K562 (cell line): ENCODE data around the gene KIAA2012. TPM values are rescaled to one million over a fixed set of nuclear protein-coding genes. Genes with fewer than 3 reads are reported as not detected.

ENCODE experiments used
- ATAC-seq: fragments of 200-7000 bp; cut with Tn5 transposase; 3 replicates; pipeline ENCODE4 v1.9.1; 2020; ENCODE audit warnings: moderate library complexity
- BruUV-seq: library from RNA; stranded (reverse); fragments of 400-500 nt; replicated peaks from 2 replicates; lab custom pipeline; 2021; lab: Mats Ljungman, UMichigan
- CTCF ChIA-PET: fragments of 300-600 bp; formaldehyde crosslinking; extraction: SDS; loops from one replicate; lab custom pipeline; 2021; ENCODE audit warnings: low intra/inter-chr PET ratio; lab: Yijun Ruan, JAX
- POLR2A ChIA-PET: fragments of 300-600, 350-650 bp; sonication (Branson Sonifier 250); formaldehyde crosslinking; extraction: SDS; loops from one replicate; lab custom pipeline; 2021; ENCODE audit warnings: antibody characterized with exemption, inconsistent platforms; lab: Yijun Ruan, JAX
- DNase-seq, 4 experiments: peaks; one replicate each; pipeline versions ENCODE4 v3.0.0 to v3.0.0-alpha.2; 2011 to 2018; ENCODE audit warnings: low spot score in 3 of 4, mixed read lengths in 3 of 4; ENCODE audit errors: extremely low read depth in 1 of 4
- FAIRE-seq: peaks from 2 replicates; lab custom pipeline; 2011; peaks lifted over from hg19 to GRCh38; lab: Jason Lieb, UNC
- H2AFZ ChIP-seq: 2 replicates; pipeline ENCODE4 v1.6.0; 2011; ENCODE audit warnings: low read depth, low read length, control low read depth, inconsistent platforms
- H3K27ac ChIP-seq: fragments of 200-600 bp; 3 replicates; pipeline ENCODE4 v1.8.0; 2011; ENCODE audit warnings: low read depth, mild to moderate bottlenecking, control low read depth, inconsistent platforms, low read length, moderate library complexity, mixed read lengths; ENCODE audit errors: extremely low read depth
- H3K27me3 ChIP-seq, 2 experiments: fragments of 300-600 bp in 1 of 2; 2 replicates in 1 of 2; 3 replicates in 1 of 2; pipeline versions ENCODE4 v1.6.0 to v1.8.0; 2011; ENCODE audit warnings: inconsistent platforms in 2 of 2, low read length in 2 of 2, mild to moderate bottlenecking in 1 of 2, mixed read lengths in 1 of 2, moderate library complexity in 1 of 2; ENCODE audit not compliant: control insufficient read depth in 2 of 2, insufficient read depth in 2 of 2
- H3K36me3 ChIP-seq: fragments of 300-600 bp; 3 replicates; pipeline ENCODE4 v1.8.0; 2011; ENCODE audit warnings: mild to moderate bottlenecking, low read length, inconsistent platforms; ENCODE audit not compliant: control insufficient read depth, insufficient read depth
- H3K4me1 ChIP-seq, 2 experiments: fragments of 200-600 bp in 1 of 2; replicated peaks in 1 of 2; 2 replicates in 1 of 2; 3 replicates in 1 of 2; pipeline versions ENCODE4 v1.5.1 to v1.8.0; 2011; ENCODE audit warnings: inconsistent platforms in 2 of 2, low read length in 2 of 2, mild to moderate bottlenecking in 1 of 2, mixed read lengths in 1 of 2, moderate library complexity in 1 of 2; ENCODE audit not compliant: control insufficient read depth in 2 of 2, insufficient read depth in 2 of 2
- H3K4me2 ChIP-seq: 2 replicates; pipeline ENCODE4 v1.6.1; 2011; ENCODE audit warnings: low read length, control low read depth, inconsistent platforms, mixed read lengths; ENCODE audit not compliant: insufficient read depth
- H3K4me3 ChIP-seq: fragments of 200-600 bp; sonication (generic), shearing (Covaris generic); 2 replicates; pipeline ENCODE4 v1.5.1; 2016; ENCODE audit warnings: control low read depth, inconsistent platforms
- H3K79me2 ChIP-seq: fragments of 200-600 bp; 3 replicates; pipeline ENCODE4 v1.8.0; 2011; ENCODE audit warnings: low read length, inconsistent platforms; ENCODE audit not compliant: control insufficient read depth, insufficient read depth
- H3K9ac ChIP-seq, 2 experiments: 2 replicates each; pipeline versions ENCODE4 v1.6.0 to v1.6.1; 2011; ENCODE audit warnings: low read depth in 2 of 2, low read length in 2 of 2, control low read depth in 1 of 2, inconsistent platforms in 1 of 2, mild to moderate bottlenecking in 1 of 2, mixed read lengths in 1 of 2; ENCODE audit not compliant: insufficient read depth in 1 of 2
- H3K9me1 ChIP-seq: one replicate; pipeline ENCODE4 v1.6.0; 2011; ENCODE audit warnings: inconsistent platforms, mild to moderate bottlenecking, low read length, moderate library complexity; ENCODE audit not compliant: control insufficient read depth, insufficient read depth
- H3K9me3 ChIP-seq: replicated peaks from 2 replicates; pipeline ENCODE4 v1.5.1; 2011; ENCODE audit warnings: low read depth, low read length, inconsistent platforms; ENCODE audit not compliant: control insufficient read depth, insufficient read depth
- H4K20me1 ChIP-seq: replicated peaks from 2 replicates; pipeline ENCODE4 v1.6.1; 2011; ENCODE audit warnings: low read length, inconsistent platforms, mixed read lengths; ENCODE audit not compliant: control insufficient read depth, insufficient read depth
- KDM1A ChIP-seq, 2 experiments: fragments of 450-650 bp; IDR thresholded peaks; 2 replicates each; pipeline ENCODE4 v1.6.1; 2016; ENCODE audit warnings: mild to moderate bottlenecking in 2 of 2
- KLF6 ChIP-seq: fragments of 250-450 bp; sonication (Bioruptor Pico); IDR thresholded peaks from 2 replicates; pipeline ENCODE4 v1.4.0; 2020; ENCODE audit warnings: mild to moderate bottlenecking, moderate library complexity, borderline replicate concordance
- NCOR1 ChIP-seq: fragments of 450-650 bp; IDR thresholded peaks from 2 replicates; pipeline ENCODE4 v1.6.1; 2016; ENCODE audit warnings: mild to moderate bottlenecking, moderate library complexity
- POLR3G ChIP-seq: IDR thresholded peaks from 2 replicates; pipeline ENCODE4 v1.6.1; 2011; ENCODE audit not compliant: insufficient read length, insufficient replicate concordance; ENCODE audit errors: extremely low read depth
- SMAD3 ChIP-seq: fragments of 450-650 bp; formaldehyde crosslinking; conservative IDR thresholded peaks from 2 replicates; pipeline ENCODE4 v1.4.0; 2020; ENCODE audit warnings: mild to moderate bottlenecking
- TRIM25 ChIP-seq: fragments of 450-650 bp; IDR thresholded peaks from 2 replicates; pipeline ENCODE4 v1.7.0; 2016; ENCODE audit warnings: borderline replicate concordance
- ZNF174 ChIP-seq: fragments of 250-450 bp; sonication (Bioruptor Pico); IDR thresholded peaks from 2 replicates; pipeline ENCODE4 v1.4.0; 2020; ENCODE audit warnings: mild to moderate bottlenecking
- WGBS: fragments of 100-300 bp; shearing (Covaris generic); methylation state at CpG from one replicate; pipeline ENCODE4 v1.1.6; 2016; ENCODE audit warnings: low coverage, mixed read lengths; ENCODE audit not compliant: insufficient coverage; ENCODE audit errors: missing lambda C conversion rate; 5-methylcytosine and 5-hydroxymethylcytosine counted together
- in situ Hi-C: fragments of 300-500 bp; cut with MboI; formaldehyde crosslinking; loops from 4 replicates; pipeline ENCODE4 v1.15.0; 2018; ENCODE audit warnings: inconsistent platforms, mixed read lengths
- intact Hi-C: fragments of 100-400 bp; cut with micrococcal nuclease; formaldehyde crosslinking; loops from 2 replicates; pipeline ENCODE4 v1.14.2; 2022
- polyA plus RNA-seq, 8 experiments: library from polyadenylated mRNA; depleted of rRNA in 4 of 8; stranded (reverse) in 5 of 8; unstranded in 3 of 8; fragments of >200 nt; fragmentation: Nextera tagmentation in 2 of 8; fragmentation: Illumina TruSeq in 1 of 8; extraction: Ambion mirVana in 2 of 8; extraction: Trizol in 1 of 8; gene quantifications; 2 replicates each; pipeline versions ENCODE4 v1.2.1 to v1.2.3, GENCODE V29; 2011 to 2014; ENCODE audit warnings: inconsistent platforms in 1 of 8, missing spikeins in 1 of 8
- total RNA-seq, 7 experiments: library from RNA; depleted of rRNA in 6 of 7; stranded (reverse); fragments of >200 nt in 6 of 7; fragmentation: Illumina TruSeq in 2 of 7; extraction: Trizol in 2 of 7; gene quantifications; 2 replicates each; pipeline versions ENCODE4 v1.2.1 to v1.2.3, GENCODE V29; 2011 to 2021; ENCODE audit warnings: low replicate concordance in 1 of 7

The KIAA2012 gene
- total and polyA plus RNA-seq, 9 of the 15 experiments (the other 6 are each of a cell fraction or from before 2014, with no cell fraction given), result not detected

- Histone ChIP-seq H3K4me3 (no peak overlapping the region), H3K9ac (no peak overlapping the region), H2AFZ (no peak overlapping the region), H3K36me3 (no peaks in the 10 kb centered on the region), H3K9me3 (no peaks in the 10 kb centered on the region), H3K79me2 (no peaks in the 10 kb centered on the region), H3K27me3 (peaks cover 2 to 17% of the 10 kb centered on the region in 2 experiments; a peak in 3 of 5 replicates), H3K4me1 (no peaks in the 10 kb centered on the region), H3K4me2 (no peak overlapping the region), H3K27ac (no peak overlapping the region), H3K9me1 (no peaks in the 10 kb centered on the region), H4K20me1 (no peaks in the 10 kb centered on the region)
- intact Hi-C loops (loop anchor here (5.0 kb wide), 1 partner anchor 76 kb away; no protein-coding TSS in a partner anchor), in situ Hi-C loops (no loop called here)
- no TSS peak for BruUV-seq
- 0% methylated on average over 3 of the region's 3 CpGs for WGBS
- DNase-seq (no peak), FAIRE-seq (no peak), ATAC-seq (no peak)
- ChIA-PET CTCF (no interaction called here), POLR2A (no interaction called here)
- TF ChIP-seq KLF6 (CRISPR knock-in tag) (no peak), KDM1A (IDR thresholded peaks at IDR 0.05) (no peak), TRIM25 (no peak), POLR3G (no peak), ZNF174 (CRISPR knock-in tag) (no peak), NCOR1 (no peak), SMAD3 (no peak)
Measured at GRCh38 chr2:202101026-202101579, 28.0 kb downstream of the KIAA2012 start.
